Stimulated activated CD8-positive, alpha-beta memory T cell treated with anti-CD3 and anti-CD28 coated beads, Interleukin-4, amount 100 ng/mL, for 1 hour (primary cell): ENCODE measurements around the gene TBC1D25.

Experiments used
- DNase-seq, 2 donors: peaks; one replicate each; pipeline ENCODE4 v3.0.0-alpha.2; 2020; ENCODE audit warnings: low read depth in 2 of 2, low spot score in 1 of 2

TBC1D25 gene

DNA sequence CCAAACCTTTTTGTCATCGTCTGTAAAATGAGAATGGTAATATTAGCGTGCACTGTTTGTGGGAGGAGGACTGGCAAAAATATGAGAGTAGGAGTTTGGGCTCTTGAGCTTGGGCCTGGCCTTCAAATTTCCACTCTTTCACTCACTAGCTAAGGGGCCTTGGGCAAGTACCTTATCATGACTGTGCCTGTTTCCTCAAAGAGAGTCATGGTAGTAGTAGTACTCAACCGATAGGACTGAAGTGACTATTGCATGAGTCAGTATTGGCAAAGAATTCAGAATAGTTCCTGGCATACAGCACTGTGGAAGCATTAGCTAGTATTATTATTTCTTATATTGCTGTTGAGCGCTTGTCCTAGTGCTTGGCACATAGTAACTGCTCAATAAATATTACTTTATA lies 18.8 kb downstream of the TBC1D25 start:
- no peak for DNase-seq

DNA sequence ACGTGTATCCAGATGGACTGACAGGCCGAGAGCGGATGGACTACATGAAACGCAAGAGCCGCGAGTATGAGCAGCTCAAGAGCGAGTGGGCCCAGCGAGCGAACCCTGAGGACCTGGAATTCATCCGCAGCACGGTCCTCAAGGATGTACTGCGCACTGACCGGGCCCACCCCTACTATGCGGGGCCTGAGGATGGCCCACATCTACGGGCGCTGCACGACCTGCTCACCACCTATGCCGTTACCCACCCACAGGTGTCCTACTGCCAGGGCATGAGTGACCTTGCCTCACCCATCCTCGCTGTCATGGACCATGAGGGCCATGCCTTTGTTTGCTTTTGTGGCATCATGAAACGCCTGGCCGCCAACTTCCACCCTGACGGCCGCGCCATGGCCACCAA lies 20.1 kb downstream of the TBC1D25 start:
- DNase-seq = no peak

DNA sequence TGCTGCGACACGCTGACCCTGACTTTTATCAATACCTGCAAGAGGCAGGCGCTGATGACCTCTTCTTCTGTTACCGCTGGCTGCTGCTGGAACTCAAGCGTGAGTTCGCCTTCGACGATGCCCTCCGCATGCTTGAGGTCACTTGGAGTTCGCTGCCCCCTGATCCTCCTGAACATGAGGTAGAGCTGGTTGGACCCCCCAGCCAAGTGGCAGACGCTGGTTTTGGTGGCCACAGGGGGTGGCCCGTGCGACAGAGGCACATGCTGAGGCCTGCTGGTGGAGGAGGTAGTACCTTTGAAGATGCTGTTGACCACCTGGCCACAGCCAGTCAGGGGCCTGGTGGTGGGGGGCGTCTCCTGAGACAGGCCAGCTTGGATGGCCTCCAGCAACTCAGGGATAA lies 20.5 kb downstream of the TBC1D25 start:
- DNase-seq = no peak

DNA sequence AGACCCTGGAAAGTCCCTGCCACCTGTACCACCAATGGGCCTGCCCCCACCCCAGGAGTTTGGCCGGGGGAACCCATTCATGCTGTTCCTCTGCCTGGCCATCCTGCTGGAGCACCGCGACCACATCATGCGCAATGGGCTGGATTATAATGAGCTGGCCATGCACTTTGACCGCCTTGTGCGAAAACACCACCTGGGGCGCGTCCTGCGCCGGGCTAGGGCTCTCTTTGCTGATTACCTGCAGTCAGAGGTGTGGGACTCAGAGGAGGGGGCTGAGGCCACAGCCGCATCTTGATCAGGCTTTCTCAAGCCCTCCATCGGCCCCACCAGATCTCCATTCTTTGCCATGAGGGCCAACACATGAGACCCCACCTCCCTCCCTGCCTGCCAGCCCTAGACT lies 21.2 kb downstream of the TBC1D25 start:
- no peak for DNase-seq

DNA sequence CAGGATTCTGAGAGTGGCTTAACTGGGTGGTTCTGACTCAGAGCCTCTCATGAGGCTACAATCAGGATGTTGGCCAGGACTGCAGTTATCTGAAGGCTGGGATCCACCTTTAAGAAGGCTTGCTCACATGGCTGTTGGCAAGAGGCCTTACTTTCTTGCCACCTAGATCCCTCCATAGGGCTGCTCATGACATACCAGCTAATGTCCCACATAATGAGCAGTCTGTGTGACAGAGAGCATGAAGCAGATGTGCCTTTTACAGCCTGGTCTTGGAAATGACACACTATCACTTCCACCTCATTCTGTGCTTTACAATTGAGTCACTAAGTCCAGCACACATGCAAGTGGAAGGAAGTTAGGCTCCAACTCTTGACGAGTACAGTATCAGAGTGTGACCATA lies 30.4 kb downstream of the TBC1D25 start:
- no peak for DNase-seq

DNA sequence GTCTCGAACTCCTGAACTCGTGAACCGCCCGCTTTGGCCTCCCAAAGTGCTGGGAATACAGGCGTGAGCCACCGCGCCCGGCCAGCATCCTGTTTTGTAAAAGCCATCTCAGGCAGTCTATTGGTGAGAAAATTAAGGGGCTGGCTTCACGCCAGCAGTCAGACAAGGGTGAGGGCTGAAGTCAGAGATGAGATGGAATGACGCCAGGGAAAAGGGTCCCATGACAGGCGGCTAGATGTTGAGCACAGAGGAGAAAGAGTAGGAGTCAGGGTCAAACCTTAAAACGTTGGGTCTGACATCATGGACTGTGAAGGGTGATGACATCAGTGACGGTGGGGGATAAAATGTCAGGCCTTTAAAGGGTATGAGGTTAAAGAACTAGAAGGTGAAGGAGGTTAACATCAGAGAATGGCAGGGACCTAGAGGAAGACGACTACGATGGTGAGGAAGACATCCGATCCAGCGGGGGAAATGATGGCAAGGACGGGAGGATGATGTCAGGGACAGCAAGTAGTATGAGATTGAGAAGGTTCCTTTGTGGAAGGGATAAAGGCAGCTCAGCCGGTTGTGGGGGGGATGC lies 34.3 kb downstream of the TBC1D25 start:
- peak in 1 of 2 donors; percentile 1 for DNase-seq

DNA sequence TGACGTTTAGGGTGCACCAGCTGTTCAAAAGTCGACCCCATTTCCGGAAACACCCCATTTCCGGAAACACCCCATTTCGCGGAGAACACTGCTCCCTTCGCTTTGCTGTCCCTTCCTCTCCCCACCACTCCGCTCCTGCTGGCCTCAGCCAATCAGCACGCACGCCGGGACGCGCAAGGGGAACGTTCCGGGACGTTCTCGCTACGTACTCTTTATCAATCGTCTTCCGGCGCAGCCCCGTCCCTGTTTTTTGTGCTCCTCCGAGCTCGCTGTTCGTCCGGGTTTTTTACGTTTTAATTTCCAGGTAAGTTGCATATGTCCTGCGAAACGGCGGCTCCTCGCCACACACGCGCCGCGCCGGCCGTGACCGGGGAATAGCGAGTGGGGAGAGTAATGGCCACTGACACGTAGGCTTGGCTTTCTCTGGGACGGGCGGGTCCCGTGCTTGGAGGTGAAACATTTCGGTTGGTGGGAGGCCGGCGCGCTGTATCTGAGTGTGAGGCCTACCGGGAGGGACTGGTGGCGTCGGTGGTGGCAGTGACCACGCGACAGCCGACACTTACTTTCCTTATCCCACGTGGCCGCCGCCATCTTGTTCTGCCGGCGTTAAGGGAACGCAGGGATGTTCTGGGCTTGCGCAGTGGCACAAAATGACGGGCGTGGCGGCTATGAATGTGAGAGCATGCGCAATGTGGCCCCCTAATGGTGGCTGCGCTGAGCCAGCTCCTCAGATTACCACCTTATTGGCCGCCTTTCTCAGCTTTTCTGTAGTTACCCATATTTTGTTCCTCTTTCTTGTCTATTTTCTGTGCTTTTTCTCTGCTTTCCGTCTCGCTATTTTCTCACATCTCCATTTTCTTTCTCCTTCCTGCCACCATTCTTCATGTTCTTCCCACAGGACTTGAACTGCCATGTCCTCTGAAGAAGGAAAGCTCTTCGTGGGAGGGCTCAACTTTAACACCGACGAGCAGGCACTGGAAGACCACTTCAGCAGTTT lies 35.1 kb downstream of the TBC1D25 start, which contains the start of gene RBM3:
RBM3 (plus strand) TSS at position 215 of the 997 bp plus-strand sequence; CDS start at position 912, 697 bp downstream.
- peak; percentile 66 to 87 for DNase-seq

DNA sequence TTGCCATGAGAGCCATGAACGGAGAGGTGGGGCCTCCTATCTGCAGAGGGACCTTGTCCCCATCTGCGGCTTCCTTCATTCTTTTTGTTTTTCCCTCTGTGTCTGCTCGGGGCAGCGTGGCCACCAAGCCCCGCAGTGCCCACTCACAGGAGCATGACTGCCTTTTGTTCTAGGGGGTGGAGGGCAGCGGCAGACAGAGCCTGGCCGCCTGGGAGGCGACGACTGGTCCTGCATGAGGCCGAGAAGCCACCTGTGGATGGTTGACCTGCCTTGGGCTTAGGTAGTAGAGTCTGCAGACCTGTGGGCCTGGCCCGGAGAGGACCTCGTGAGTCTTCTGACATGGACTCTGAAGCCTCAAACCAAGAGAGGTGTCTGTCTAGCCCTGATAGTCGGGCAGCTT lies 36.1 kb downstream of the TBC1D25 start:
- no peak for DNase-seq

DNA sequence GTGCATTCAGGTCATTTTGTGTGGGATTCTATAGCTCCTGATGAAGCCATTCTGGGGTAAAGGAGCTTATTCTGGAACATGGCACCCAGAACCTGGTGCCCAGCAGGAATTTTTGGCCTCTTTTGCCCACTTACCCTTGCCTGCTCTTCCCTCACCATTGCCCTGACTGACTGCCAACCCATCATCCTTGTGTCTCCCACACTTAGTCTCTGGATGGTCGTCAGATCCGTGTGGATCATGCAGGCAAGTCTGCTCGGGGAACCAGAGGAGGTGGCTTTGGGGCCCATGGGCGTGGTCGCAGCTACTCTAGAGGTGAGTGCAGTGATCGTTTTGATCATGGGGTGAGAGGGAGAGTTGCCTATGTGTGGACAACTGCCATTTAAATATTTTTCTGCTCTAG lies 36.6 kb downstream of the TBC1D25 start:
- DNase-seq = no peak

DNA sequence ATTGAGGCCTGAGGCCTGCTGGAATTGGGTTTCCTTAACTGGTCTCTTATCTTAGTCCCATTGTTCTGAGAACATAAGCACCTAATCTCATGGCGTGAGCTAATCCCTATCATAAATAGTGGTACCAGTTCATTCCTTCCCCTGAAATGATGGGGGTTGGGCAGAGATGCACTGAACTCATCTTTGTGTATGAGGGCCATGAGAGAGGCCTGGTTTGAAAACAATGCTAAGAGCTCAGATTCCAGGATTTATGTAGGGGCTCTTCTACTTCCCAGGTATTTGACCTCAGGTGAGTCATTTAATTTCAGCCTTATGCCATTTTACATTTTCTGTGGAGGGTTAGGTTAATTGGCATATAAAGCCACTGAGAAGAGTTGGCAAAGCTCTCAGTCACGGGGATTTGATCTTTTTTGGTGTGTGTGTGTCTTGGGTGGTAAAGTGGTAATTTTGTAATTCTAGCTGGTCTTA lies 39.2 kb downstream of the TBC1D25 start:
- no peak for DNase-seq

DNA sequence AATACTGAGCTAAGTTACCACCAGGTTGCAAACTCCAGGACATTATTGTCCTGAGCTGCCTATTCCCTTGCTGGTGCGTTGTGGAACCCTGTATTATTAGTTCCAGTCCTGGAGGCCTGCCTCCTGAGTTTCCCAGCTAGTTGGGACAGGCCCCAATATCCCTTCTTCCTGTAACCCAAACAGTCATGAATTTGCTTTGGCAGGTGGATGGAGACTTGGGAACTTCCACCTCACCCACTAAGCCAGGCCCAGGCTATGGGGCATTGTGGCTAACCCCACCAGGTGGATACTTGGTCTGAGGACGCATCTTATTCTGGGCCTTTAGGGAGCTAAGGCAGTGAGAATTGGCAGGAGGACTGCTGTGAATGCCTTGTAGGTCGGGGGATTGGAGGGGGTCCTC lies 39.7 kb downstream of the TBC1D25 start:
- DNase-seq = no peak

DNA sequence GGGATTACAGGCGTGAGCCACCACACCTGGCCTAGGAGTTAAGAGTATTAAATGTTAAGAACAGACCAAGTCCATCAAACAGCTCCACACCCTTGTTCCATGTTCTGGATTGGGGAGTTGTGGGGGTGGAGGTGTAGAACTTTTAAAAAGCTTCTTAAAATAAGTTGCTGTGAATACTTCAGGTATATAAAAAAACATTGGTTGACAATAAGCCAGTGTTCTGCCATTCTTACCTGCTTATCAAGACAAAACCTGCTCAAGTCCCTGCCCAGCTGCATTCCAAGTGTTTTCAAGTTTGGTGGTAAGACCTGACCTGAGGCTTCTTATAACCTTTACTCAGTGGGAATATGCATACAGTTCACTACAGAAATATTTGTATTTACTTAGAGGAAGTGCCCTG lies 41.1 kb downstream of the TBC1D25 start:
- no peak for DNase-seq

DNA sequence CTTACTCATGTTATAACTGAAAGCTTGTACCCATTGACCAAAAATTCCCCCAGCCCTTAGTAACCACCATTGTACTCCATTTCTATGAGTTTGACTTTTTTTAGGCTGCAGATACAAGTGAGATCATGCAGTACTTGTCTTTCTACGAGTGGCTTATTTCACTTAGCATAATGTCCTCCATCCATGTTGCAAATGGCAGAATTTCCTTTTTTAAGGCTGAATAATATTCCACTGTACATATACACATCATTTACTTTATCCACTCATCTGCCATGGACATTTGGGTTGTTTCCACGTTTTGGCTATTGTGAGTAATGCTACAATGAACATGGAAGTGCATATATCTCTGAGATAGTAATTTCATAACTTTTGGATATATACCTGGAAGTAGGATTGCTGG lies 45.2 kb downstream of the TBC1D25 start:
- no peak for DNase-seq

DNA sequence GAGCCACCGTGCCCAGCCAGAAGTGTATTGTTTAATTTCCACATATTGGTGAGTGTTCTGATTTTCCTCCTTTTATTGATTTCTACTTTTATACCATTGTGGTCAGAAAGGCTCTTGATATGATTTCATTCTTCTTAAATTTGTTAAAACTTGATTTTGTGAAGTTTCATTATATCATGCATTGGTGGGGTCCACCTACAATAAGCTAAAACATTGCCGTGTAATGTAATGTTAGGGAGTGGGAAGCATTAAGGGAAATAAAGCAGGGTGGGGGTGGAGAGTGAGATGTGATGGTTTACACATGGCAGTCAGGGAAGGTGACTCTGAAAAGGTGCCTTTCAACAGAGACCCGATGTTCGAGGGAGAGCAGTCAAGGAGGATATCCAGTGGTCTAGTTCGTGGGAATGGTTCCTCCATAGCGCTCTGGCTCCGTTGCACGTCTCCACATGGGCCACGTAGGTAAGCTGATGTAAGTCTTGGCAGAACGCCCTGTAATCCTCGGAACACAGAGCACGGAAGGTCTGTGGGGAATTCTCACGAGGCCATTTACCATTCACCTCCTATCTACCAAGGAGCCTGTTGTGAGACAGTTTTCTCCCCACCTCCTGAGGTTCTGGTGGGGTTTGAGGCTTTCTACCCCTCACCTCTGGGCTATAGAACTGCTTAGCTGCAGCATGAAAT lies 50.1 kb downstream of the TBC1D25 start:
- no peak for DNase-seq

DNA sequence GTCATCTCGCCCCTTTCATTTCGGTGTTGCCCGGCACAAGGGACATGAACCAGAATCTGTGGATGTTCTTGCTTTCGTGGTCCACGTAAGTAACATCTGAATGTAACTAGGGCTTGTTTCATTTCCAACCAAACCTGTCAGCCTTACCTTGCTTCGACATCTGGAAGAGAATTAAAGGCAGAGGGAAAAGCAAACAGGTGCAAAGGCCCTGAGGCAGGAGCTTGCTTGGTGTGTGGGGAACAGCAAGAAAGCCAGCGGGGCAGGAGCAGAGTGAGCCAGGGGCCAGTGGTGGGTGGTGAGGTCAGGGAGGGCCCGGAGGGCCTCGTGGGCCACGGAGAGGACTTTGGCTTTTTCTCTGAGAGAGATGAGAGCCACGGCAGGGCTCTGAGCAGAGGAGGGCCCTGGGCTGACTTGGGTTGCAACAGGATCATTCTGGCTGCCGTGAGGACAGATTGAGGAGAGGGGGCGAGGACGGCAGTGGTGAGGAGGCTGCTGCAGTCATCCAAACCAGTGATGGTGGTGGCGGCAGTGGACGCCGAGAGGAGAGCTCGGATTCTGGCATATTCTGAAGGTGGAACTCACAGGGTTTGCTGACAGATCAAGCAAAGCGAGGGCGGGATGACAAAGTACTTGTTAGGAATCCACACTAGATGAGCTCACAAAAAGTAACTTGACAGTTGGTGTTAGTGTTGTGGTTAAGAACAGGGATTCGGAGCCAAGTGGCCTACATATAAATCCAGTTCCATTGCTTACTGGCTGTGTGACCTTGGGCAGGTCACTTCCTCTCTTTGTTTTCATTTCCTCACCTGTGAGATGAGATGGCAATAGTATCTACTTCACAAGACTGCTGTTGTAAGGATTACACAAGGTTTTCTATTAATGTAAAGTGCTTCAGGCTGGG lies 50.9 kb downstream of the TBC1D25 start:
- no peak for DNase-seq

DNA sequence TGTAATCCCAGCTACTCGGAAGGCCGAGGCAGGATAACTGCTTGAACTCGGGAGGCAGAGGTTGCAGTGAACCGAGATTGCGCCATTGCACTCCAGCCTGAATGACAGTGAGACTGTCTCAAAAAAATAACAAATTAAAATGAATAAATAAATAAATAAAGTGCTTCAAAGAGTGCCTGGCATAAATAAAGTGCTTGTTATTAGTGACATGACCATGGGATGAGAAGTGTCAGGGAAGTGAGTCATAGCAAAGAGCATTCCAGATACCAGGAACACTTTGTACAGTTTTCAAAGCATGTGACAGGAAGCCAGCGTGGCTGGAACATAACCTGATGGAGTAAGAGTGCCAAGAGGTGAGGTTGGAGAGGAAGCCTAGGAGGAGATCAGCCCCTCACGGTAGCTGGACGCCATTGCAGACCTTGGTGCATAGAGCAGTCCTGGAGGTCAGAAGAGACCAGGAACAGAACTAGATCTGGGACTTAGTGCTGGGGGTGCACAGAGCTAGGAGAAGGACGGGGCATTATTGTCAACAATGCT lies 51.8 kb downstream of the TBC1D25 start:
- no peak for DNase-seq

DNA sequence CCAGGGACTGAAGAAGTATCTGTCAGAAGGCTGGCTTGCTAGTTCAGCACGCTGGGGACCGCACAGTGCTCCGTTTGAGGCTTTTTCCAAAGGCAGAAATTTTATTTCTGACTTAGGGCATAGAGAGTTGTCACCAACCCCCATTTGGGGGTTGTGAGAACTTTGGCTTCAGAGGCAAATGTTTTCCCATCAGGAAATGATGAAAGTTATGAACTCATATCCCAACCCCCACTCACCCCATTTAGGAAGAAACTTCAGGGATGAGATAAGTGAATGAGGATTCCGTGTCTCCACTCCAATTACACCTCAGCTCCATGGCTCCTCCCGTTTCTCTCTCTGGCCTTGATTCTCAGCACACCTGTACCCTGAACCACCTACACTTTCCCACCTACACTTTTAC lies 53.5 kb downstream of the TBC1D25 start:
- DNase-seq = no peak

DNA sequence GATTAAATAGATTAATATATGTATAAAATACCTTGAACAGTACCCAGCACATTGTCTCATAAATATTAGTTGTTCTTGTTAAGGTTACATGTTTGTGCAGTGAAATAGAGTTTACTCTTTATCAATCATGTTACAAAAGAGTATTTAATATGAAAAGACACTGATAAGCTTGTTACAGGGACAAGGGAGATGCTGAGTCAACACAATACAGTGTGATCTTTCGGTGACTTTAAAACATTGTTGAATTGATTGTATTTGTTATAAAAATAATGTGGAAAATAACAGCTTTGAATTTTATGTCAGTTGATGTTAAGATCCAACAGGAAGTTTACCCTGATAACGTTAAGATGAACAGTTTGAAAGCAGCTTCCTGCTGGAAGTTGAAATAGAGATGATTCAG lies 56.4 kb downstream of the TBC1D25 start:
- DNase-seq = no peak

DNA sequence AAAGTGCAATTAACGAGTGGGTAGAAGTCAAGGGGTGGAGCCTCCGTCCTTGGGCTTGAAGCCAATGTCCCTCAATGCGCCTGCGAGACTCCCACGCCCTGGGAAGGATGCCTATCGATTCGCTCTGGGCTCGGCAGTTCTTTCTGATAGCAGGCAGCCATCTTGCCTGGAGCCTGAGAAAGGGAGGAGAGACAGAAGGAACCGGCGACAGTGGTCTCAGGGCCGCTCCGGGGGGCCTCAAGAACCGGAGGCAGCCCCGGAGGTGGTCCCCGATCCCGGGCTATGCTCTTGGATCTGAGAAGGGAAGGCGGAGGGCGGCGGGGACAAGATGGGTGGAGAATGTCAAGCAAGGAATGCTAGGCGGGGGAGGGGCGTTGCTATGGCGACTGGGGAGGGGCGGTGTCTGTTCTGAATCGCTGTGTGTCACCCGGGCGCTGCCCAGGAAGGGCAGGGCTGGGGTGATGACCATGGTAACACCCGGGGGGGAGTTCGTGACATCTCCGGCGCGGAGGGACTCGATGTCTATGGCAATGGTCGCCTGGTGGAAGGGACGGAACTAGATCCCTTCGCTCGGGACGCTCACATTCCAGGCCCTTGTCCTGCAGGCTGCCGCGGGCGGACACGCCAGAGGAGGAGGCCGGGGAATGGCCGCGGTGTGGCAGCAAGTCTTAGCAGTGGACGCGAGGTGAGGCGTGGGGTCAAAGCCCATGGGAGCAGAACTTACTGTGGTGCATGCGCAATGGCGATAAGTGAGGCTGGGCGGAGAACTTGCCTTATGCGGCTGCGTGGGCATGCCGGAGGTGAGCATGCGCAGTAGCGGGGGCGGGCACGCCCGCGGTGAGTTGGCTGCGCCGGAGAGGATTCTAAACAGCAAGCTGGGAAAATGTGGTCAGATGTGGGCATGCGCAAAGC lies 58.1 kb downstream of the TBC1D25 start, which contains the start of gene WDR13:
WDR13 (plus strand) TSS at position 140 of the 912 bp plus-strand sequence; CDS start at position 645, 505 bp downstream.
- DNase-seq = peak; percentile 64 to 85
